Sigmoid colon (tissue), 4 donors: ENCODE measurements around the gene BCAS2.

ENCODE experiments used
- CTCF ChIP-seq, 4 experiments: fragments of 450-650 bp in 3 of 4; fragments of 200-600 bp in 1 of 4; IDR thresholded peaks; one replicate each; pipeline ENCODE4 v1.5.1; 2016 to 2019; ENCODE audit warnings: antibody characterized with exemption in 4 of 4, mild to moderate bottlenecking in 3 of 4, moderate library complexity in 2 of 4
- EP300 ChIP-seq, 4 donors: sonication (generic); formaldehyde crosslinking; IDR thresholded peaks; one replicate each; pipeline ENCODE4 v1.6.1; 2017; ENCODE audit warnings: antibody characterized with exemption in 4 of 4

- TF ChIP-seq CTCF (IDR thresholded peaks at IDR 0.05) (no peak), EP300 (IDR thresholded peaks at IDR 0.05) (no peak)
These were observed 3.8 kb upstream of the BCAS2 start for GRCh38 chr1:114585231-114585630.
